Panc1 (cell line): Measurements from ENCODE around the gene SPHK2. TPM values are rescaled to one million over a fixed set of nuclear protein-coding genes. Genes with fewer than 3 reads are reported as not detected.
A peak's percentile ranks its signal among the peaks of the same experiment; 100 is the strongest.

Source experiments
- ATAC-seq: fragments of 200-7000 bp; cut with Tn5 transposase; 2 replicates; pipeline ENCODE4 v1.9.1; 2020; ENCODE audit warnings: mild to moderate bottlenecking, moderate library complexity
- BruUV-seq: library from RNA; stranded (reverse); fragments of 400-500 nt; replicated peaks from 2 replicates; lab custom pipeline; 2021; lab: Mats Ljungman, UMichigan
- CTCF ChIA-PET: fragments of 300-600 bp; sonication (Branson Sonifier 250); formaldehyde crosslinking; loops from one replicate; lab custom pipeline; 2022; ENCODE audit warnings: antibody characterized with exemption; lab: Charles Lee
- POLR2A ChIA-PET: fragments of 300-600 bp; sonication (Branson Sonifier 250); formaldehyde crosslinking; loops from one replicate; lab custom pipeline; 2022; ENCODE audit warnings: antibody characterized with exemption; lab: Charles Lee
- DNase-seq: peaks from one replicate; pipeline ENCODE4 v3.0.0-alpha.2; 2010; ENCODE audit warnings: low read depth, low spot score
- H3K27ac ChIP-seq: 2 replicates; pipeline ENCODE4 v1.5.1; 2011; ENCODE audit warnings: mild to moderate bottlenecking, low read length, inconsistent platforms
- H3K27me3 ChIP-seq: fragments of 200-500 bp; sonication (Bioruptor generic); 2 replicates; pipeline ENCODE4 v1.6.0; 2014; ENCODE audit warnings: low read length, inconsistent platforms; ENCODE audit not compliant: control insufficient read depth, insufficient read depth
- H3K36me3 ChIP-seq: fragments of 200-500 bp; sonication (Bioruptor generic); 2 replicates; pipeline ENCODE4 v1.5.1; 2014; ENCODE audit warnings: inconsistent platforms, mild to moderate bottlenecking, low read length, moderate library complexity; ENCODE audit not compliant: control insufficient read depth, insufficient read depth
- H3K4me1 ChIP-seq: 2 replicates; pipeline ENCODE4 v1.5.1; 2011; ENCODE audit warnings: inconsistent platforms, mild to moderate bottlenecking, low read length, moderate library complexity; ENCODE audit not compliant: control insufficient read depth, insufficient read depth
- H3K4me3 ChIP-seq, 2 experiments: 2 replicates each; pipeline ENCODE4 v1.5.1; 2011 to 2012; ENCODE audit warnings: low read depth in 2 of 2, low read length in 2 of 2, mild to moderate bottlenecking in 2 of 2, inconsistent platforms in 1 of 2, moderate library complexity in 1 of 2
- H3K9me3 ChIP-seq: fragments of 200-500 bp; sonication (Bioruptor generic); 2 replicates; pipeline ENCODE4 v1.5.1; 2014; ENCODE audit warnings: low read depth, mild to moderate bottlenecking, inconsistent platforms, low read length, moderate library complexity; ENCODE audit not compliant: control insufficient read depth, insufficient read depth
- CTCF ChIP-seq: fragments of 450-650 bp; IDR thresholded peaks from 2 replicates; pipeline ENCODE4 v1.5.1; 2017; ENCODE audit warnings: mild to moderate bottlenecking
- POLR2AphosphoS5 ChIP-seq: IDR thresholded peaks from 2 replicates; pipeline ENCODE4 v1.6.1; 2012; ENCODE audit warnings: mild to moderate bottlenecking, low read depth, low read length, moderate library complexity
- REST ChIP-seq, 2 experiments: IDR thresholded peaks; 2 replicates each; pipeline ENCODE4 v1.6.1; 2011 to 2012; ENCODE audit warnings: low read depth in 2 of 2, control low read depth in 1 of 2, low read length in 1 of 2, mild to moderate bottlenecking in 1 of 2, moderate library complexity in 1 of 2; ENCODE audit not compliant: insufficient read depth in 1 of 2
- SIN3A ChIP-seq: IDR thresholded peaks from 2 replicates; pipeline ENCODE4 v1.6.1; 2012; ENCODE audit warnings: low read depth, mild to moderate bottlenecking, low read length, moderate library complexity, borderline replicate concordance; ENCODE audit not compliant: insufficient read depth
- TCF7L2 ChIP-seq: IDR thresholded peaks from 2 replicates; pipeline ENCODE4 v1.6.1; 2011; ENCODE audit warnings: mild to moderate bottlenecking, low read depth, low read length, inconsistent platforms
- in situ Hi-C: cut with HindIII; loops from 2 replicates; pipeline ENCODE4 v1.10.0; 2016; ENCODE audit warnings: low sequenced_read_pairs, low pct_unique_long_range_greater_than_20kb
- intact Hi-C: fragments of 100-400 bp; cut with micrococcal nuclease; formaldehyde crosslinking; loops from one replicate; pipeline ENCODE4 v1.10.0; 2022; ENCODE audit not compliant: unreplicated experiment
- total RNA-seq: library from RNA; stranded (reverse); gene quantifications from one replicate; pipeline ENCODE4 v1.2.1, GENCODE V29; 2021; ENCODE audit not compliant: unreplicated experiment

Gene SPHK2
- total RNA-seq, 1 experiment from 2014 or later = 19.5 TPM

GRCh38 chr19:48674216-48674809 lies 55.0 kb downstream of the SPHK2 start:
- BruUV-seq = no TSS peak
- TF ChIP-seq SIN3A (no peak), POLR2AphosphoS5 (no peak), TCF7L2 (no peak), CTCF (no peak), REST (IDR thresholded peaks at IDR 0.05; ENCODE audit: insufficient read depth in 1 of 2, low read depth in 2 of 2, low read length in 1 of 2) (no peak)
- Histone ChIP-seq H3K27ac (no peak overlapping the region), H3K36me3 (no peaks in the 10 kb centered on the region), H3K4me1 (no peaks in the 10 kb centered on the region), H3K4me3 (no peak overlapping the region), H3K9me3 (no peaks in the 10 kb centered on the region), H3K27me3 (no peaks in the 10 kb centered on the region)
- DNase-seq (no peak), ATAC-seq (no peak)
- ChIA-PET CTCF (interaction anchor here (0.7 kb wide), 1 partner anchor 112 kb away, joined by 5 read pairs; no protein-coding TSS in a partner anchor), POLR2A (no interaction called here)
- in situ Hi-C loops (no loop called here), intact Hi-C loops (no loop called here)

- no peak overlapping the region for H3K27ac ChIP-seq
- no peak overlapping the region for H3K4me3 ChIP-seq
- POLR2A ChIA-PET = no interaction called here
- CTCF ChIA-PET = interaction anchor here (0.6 to 0.7 kb wide), 2 partner anchors 29 to 318 kb away, joined by 3 to 4 read pairs; partner anchors contain the start of genes CA11 and GYS1
- H3K36me3 ChIP-seq = no peaks in the 10 kb centered on the region
- no TSS peak for BruUV-seq
- ATAC-seq (peak; percentile 95), DNase-seq (no peak)
- H3K9me3 ChIP-seq = no peaks in the 10 kb centered on the region
- in situ Hi-C loops = no loop called here
- TF ChIP-seq CTCF (peak; percentile 89), REST (IDR thresholded peaks at IDR 0.05; ENCODE audit: insufficient read depth in 1 of 2, low read depth in 2 of 2, low read length in 1 of 2) (no peak), TCF7L2 (peak; percentile 53; the same call in 1 of the 2 replicates)
- H3K27me3 ChIP-seq = no peaks in the 10 kb centered on the region
- no peaks in the 10 kb centered on the region for H3K4me1 ChIP-seq
- intact Hi-C loops = no loop called here
Observed at GRCh38 chr19:48674921-48675824, 55.9 kb downstream of the SPHK2 start.
